GM18508 (cell line): ENCODE measurements around the gene PROK1.

Experiments
- ATAC-seq: cut with Tn5 transposase; IDR thresholded peaks from one replicate; pipeline ENCODE4 v1.9.1; 2021; ENCODE audit warnings: moderate number of reproducible peaks; ENCODE audit not compliant: insufficient read depth, unreplicated experiment

The PROK1 gene

GRCh38 chr1:110484801-110485200 lies 33.9 kb downstream of the PROK1 start:
- no peak for ATAC-seq

- ATAC-seq = no peak
Measured at GRCh38 chr1:110485725-110486124, 34.8 kb downstream of the PROK1 start.

GRCh38 chr1:110487726-110488125 lies 36.8 kb downstream of the PROK1 start:
- no peak for ATAC-seq

GRCh38 chr1:110488161-110488560 lies 37.2 kb downstream of the PROK1 start:
- no peak for ATAC-seq

GRCh38 chr1:110488867-110489266 lies 37.9 kb downstream of the PROK1 start:
- no peak for ATAC-seq

- ATAC-seq = no peak
Measured at GRCh38 chr1:110489406-110489805, 38.5 kb downstream of the PROK1 start.

GRCh38 chr1:110489973-110490542 lies 39.1 kb downstream of the PROK1 start:
- ATAC-seq = no peak

- ATAC-seq = no peak
Measured at GRCh38 chr1:110490791-110491451, 40.0 kb downstream of the PROK1 start.

GRCh38 chr1:110492573-110492972 lies 41.6 kb downstream of the PROK1 start:
- no peak for ATAC-seq

- ATAC-seq = no peak
Measured at GRCh38 chr1:110493059-110493699, 42.2 kb downstream of the PROK1 start.

- no peak for ATAC-seq
Measured at GRCh38 chr1:110494036-110494435, 43.1 kb downstream of the PROK1 start.

GRCh38 chr1:110494522-110495406 lies 43.8 kb downstream of the PROK1 start:
- no peak for ATAC-seq

GRCh38 chr1:110495926-110496600 lies 45.1 kb downstream of the PROK1 start:
- no peak for ATAC-seq

GRCh38 chr1:110498270-110498669 lies 47.3 kb downstream of the PROK1 start:
- ATAC-seq = no peak

- no peak for ATAC-seq
Measured at GRCh38 chr1:110501488-110502132, 50.7 kb downstream of the PROK1 start.

- ATAC-seq = no peak
Measured at GRCh38 chr1:110502402-110503151, 51.6 kb downstream of the PROK1 start.

- ATAC-seq = no peak
Measured at GRCh38 chr1:110503471-110503870, 52.5 kb downstream of the PROK1 start.

GRCh38 chr1:110504226-110504625 lies 53.3 kb downstream of the PROK1 start:
- ATAC-seq = no peak

GRCh38 chr1:110505596-110505995 lies 54.6 kb downstream of the PROK1 start:
- ATAC-seq = no peak
